Ovary (tissue), 9 donors: Measurements from ENCODE around the gene CDKAL1. TPM values are rescaled to one million over a fixed set of nuclear protein-coding genes. Genes with fewer than 3 reads are reported as not detected.

Experiments used
- DNase-seq, 5 donors: peaks; one replicate each; pipeline ENCODE4 v3.0.0-alpha.2; 2019 to 2020
- H3K27ac ChIP-seq, 2 donors: fragments of 200-600 bp; one replicate each; pipeline versions ENCODE4 v1.5.1 to v1.8.0; 2019 to 2022
- H3K27me3 ChIP-seq: fragments of 200-600 bp; one replicate; pipeline ENCODE4 v1.8.0; 2022
- H3K36me3 ChIP-seq: fragments of 200-600 bp; sonication (generic); one replicate; pipeline ENCODE4 v1.5.1; 2019
- H3K4me1 ChIP-seq: one replicate; pipeline ENCODE4 v1.8.1; 2013; ENCODE audit warnings: mild to moderate bottlenecking, moderate library complexity; ENCODE audit not compliant: insufficient read depth
- H3K4me3 ChIP-seq: fragments of 200-600 bp; sonication (generic); one replicate; pipeline ENCODE4 v1.5.1; 2017
- H3K9me3 ChIP-seq, 2 donors: fragments of 200-600 bp in 1 of 2; sonication (generic) in 1 of 2; one replicate each; pipeline versions ENCODE4 v1.5.1 to v1.8.1; 2013 to 2019; ENCODE audit warnings: mild to moderate bottlenecking in 1 of 2, moderate library complexity in 1 of 2
- EP300 ChIP-seq: sonication (generic); formaldehyde crosslinking; IDR thresholded peaks from one replicate; pipeline ENCODE4 v1.6.1; 2017; ENCODE audit warnings: antibody characterized with exemption
- POLR2A ChIP-seq: fragments of 450-650 bp; IDR thresholded peaks from one replicate; pipeline ENCODE4 v1.6.1; 2017; ENCODE audit warnings: antibody characterized with exemption, mild to moderate bottlenecking, moderate library complexity
- WGBS, 3 donors: extraction: QIAGEN DNeasy Blood & Tissue Kit in 1 of 3; methylation state at CpG; one replicate each; pipeline versions ENCODE4 v1.1.5 to v1.1.7; 2013 to 2017; 5-methylcytosine and 5-hydroxymethylcytosine counted together
- intact Hi-C, 4 donors: fragments of 100-400 bp; cut with DNase I; formaldehyde crosslinking; loops; one replicate each; pipeline versions ENCODE4 v1.11.0 to v1.15.1; 2022 to 2023
- polyA plus RNA-seq, 2 donors: library from polyadenylated mRNA; stranded (reverse); fragments of 200-250 nt in 1 of 2; fragments of 350-450 nt in 1 of 2; fragmentation: Illumina TruSeq in 1 of 2; extraction: RNeasy Lipid Tissue Mini Kit (QIAGEN cat#74804) in 1 of 2; gene quantifications; one replicate each; pipeline ENCODE4 v1.2.3, GENCODE V29; 2013 to 2014
- total RNA-seq, 7 donors: library from RNA; depleted of rRNA in 2 of 7; stranded (reverse); fragments of >200 nt in 2 of 7; fragmentation: NEBNext Ultra II Directional in 3 of 7; extraction: Animal tissue kit (Norgen Biotek cat#: 25700) in 3 of 7; gene quantifications; one replicate each; pipeline versions ENCODE4 v1.1.0 to v1.2.4, GENCODE V29; 2016 to 2023
- TF ChIP-seq, protein P1 (sequence below), 3 donors: fragments of 450-650 bp in 2 of 3; fragments of 200-600 bp in 1 of 3; IDR thresholded peaks; one replicate each; pipeline versions ENCODE4 v1.5.1 to v1.8.0; 2016 to 2022; ENCODE audit warnings: antibody characterized with exemption in 3 of 3, mild to moderate bottlenecking in 1 of 3
- donor health status: DM: no; HTN: no; CAD: no; lungs with moderate emphysema.
- donor health status: DM: no; HTN: no; CAD: no.
- donor health status: Bipolar disorder and iron deficiency.
- donor health status: DM: yes; HTN: yes; CAD: no.
- donor health status: DM: no; HTN: no; CAD: no.
- donor health status: DM: yes; HTN: yes; CAD: no.

The CDKAL1 gene
- total and polyA plus RNA-seq, 9 donors: 6.8 to 21.3 (median 18.9) TPM

- no peak for DNase-seq
- Histone ChIP-seq H3K27ac (no peak overlapping the region), H3K9me3 (peaks cover 0 to 2% of the 10 kb centered on the region in 2 donors), H3K4me1 (no peaks in the 10 kb centered on the region), H3K36me3 (no peaks in the 10 kb centered on the region), H3K4me3 (no peak overlapping the region), H3K27me3 (no peaks in the 10 kb centered on the region)
- 93 to 99% (median 95%) methylated on average over 1 of the region's 1 CpG for WGBS, 3 donors
- TF ChIP-seq, protein P1, sequence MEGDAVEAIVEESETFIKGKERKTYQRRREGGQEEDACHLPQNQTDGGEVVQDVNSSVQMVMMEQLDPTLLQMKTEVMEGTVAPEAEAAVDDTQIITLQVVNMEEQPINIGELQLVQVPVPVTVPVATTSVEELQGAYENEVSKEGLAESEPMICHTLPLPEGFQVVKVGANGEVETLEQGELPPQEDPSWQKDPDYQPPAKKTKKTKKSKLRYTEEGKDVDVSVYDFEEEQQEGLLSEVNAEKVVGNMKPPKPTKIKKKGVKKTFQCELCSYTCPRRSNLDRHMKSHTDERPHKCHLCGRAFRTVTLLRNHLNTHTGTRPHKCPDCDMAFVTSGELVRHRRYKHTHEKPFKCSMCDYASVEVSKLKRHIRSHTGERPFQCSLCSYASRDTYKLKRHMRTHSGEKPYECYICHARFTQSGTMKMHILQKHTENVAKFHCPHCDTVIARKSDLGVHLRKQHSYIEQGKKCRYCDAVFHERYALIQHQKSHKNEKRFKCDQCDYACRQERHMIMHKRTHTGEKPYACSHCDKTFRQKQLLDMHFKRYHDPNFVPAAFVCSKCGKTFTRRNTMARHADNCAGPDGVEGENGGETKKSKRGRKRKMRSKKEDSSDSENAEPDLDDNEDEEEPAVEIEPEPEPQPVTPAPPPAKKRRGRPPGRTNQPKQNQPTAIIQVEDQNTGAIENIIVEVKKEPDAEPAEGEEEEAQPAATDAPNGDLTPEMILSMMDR (IDR thresholded peaks at IDR 0.05): no peak
- TF ChIP-seq POLR2A (no peak), EP300 (no peak)
- intact Hi-C loops: no loop called here
Measured at GRCh38 chr6:21181866-21182265, 647.6 kb downstream of the CDKAL1 start.

GRCh38 chr6:21182589-21182988 is 648.3 kb downstream of the CDKAL1 start:
- Histone ChIP-seq H3K4me3 (no peak overlapping the region), H3K27me3 (no peaks in the 10 kb centered on the region), H3K9me3 (peaks cover 0 to 2% of the 10 kb centered on the region in 2 donors), H3K4me1 (no peaks in the 10 kb centered on the region), H3K36me3 (no peaks in the 10 kb centered on the region), H3K27ac (no peak overlapping the region)
- DNase-seq: no peak
- intact Hi-C loops: no loop called here
- TF ChIP-seq, protein P1 (IDR thresholded peaks at IDR 0.05): no peak
- TF ChIP-seq POLR2A (no peak), EP300 (no peak)

- H3K4me3 ChIP-seq: no peak overlapping the region
- no peak overlapping the region for H3K27ac ChIP-seq
- TF ChIP-seq, protein P1 (IDR thresholded peaks at IDR 0.05): no peak
- TF ChIP-seq EP300 (no peak), POLR2A (no peak)
- WGBS, 3 donors: 47 to 53% (median 48%) methylated on average over 4 of the region's 4 CpGs
- peaks cover 6% of the 10 kb centered on the region for H3K4me1 ChIP-seq
- H3K9me3 ChIP-seq: peaks cover 0 to under 1% of the 10 kb centered on the region in 2 donors
- H3K36me3 ChIP-seq: no peaks in the 10 kb centered on the region
- H3K27me3 ChIP-seq: no peaks in the 10 kb centered on the region
- intact Hi-C loops: no loop called here
- no peak for DNase-seq
Measured at GRCh38 chr6:21185861-21186478, 651.7 kb downstream of the CDKAL1 start.

- peaks cover 6% of the 10 kb centered on the region for H3K4me1 ChIP-seq
- no peaks in the 10 kb centered on the region for H3K9me3 ChIP-seq
- no peak overlapping the region for H3K4me3 ChIP-seq
- no peak for DNase-seq
- WGBS, 3 donors: 38 to 45% (median 41%) methylated on average over 2 of the region's 2 CpGs
- no peak overlapping the region for H3K27ac ChIP-seq
- no peaks in the 10 kb centered on the region for H3K27me3 ChIP-seq
- no peaks in the 10 kb centered on the region for H3K36me3 ChIP-seq
- intact Hi-C loops: no loop called here
- TF ChIP-seq EP300 (no peak), POLR2A (no peak)
- TF ChIP-seq, protein P1 (IDR thresholded peaks at IDR 0.05): no peak
Measured at GRCh38 chr6:21186479-21187055, 652.3 kb downstream of the CDKAL1 start.
